H1 (cell line): ENCODE data around the gene TNFAIP8. TPM values are rescaled to one million over a fixed set of nuclear protein-coding genes. Genes with fewer than 3 reads are reported as not detected.

Experiments
- CTCF ChIA-PET: fragments of 300-600 bp; sonication (Branson Sonifier 250); formaldehyde crosslinking; loops from one replicate; lab custom pipeline; 2021; ENCODE audit not compliant: partially characterized antibody; lab: Charles Lee
- POLR2A ChIA-PET: fragments of 300-600 bp; sonication (Branson Sonifier 250); formaldehyde crosslinking; loops from one replicate; lab custom pipeline; 2021; ENCODE audit warnings: inconsistent platforms; ENCODE audit not compliant: partially characterized antibody; lab: Charles Lee
- DNase-seq, 2 experiments: peaks; one replicate each; pipeline versions ENCODE4 v3.0.0 to v3.0.0-alpha.2; 2010 to 2022; ENCODE audit warnings: low spot score in 2 of 2, low read depth in 1 of 2, mixed read lengths in 1 of 2
- FAIRE-seq: peaks from 2 replicates; lab custom pipeline; 2011; peaks lifted over from hg19 to GRCh38; lab: Jason Lieb, UNC
- H2AFZ ChIP-seq: 2 replicates; pipeline ENCODE4 v1.8.1; 2012; ENCODE audit warnings: low read length, inconsistent platforms
- H2AK5ac ChIP-seq: 2 replicates; pipeline ENCODE4 v1.6.1; 2013; ENCODE audit warnings: low read depth, low read length
- H2BK120ac ChIP-seq: replicated peaks from 2 replicates; pipeline ENCODE3; 2013; ENCODE audit warnings: low read depth, low read length, inconsistent platforms
- H2BK12ac ChIP-seq: 2 replicates; pipeline ENCODE4 v1.6.1; 2013; ENCODE audit warnings: low read depth, low read length
- H2BK15ac ChIP-seq: 2 replicates; pipeline ENCODE4 v1.6.1; 2013; ENCODE audit warnings: low read length
- H2BK20ac ChIP-seq: 2 replicates; pipeline ENCODE4 v1.6.1; 2013; ENCODE audit warnings: low read length
- H2BK5ac ChIP-seq: 2 replicates; pipeline ENCODE4 v1.6.1; 2013; ENCODE audit warnings: low read depth, low read length
- H3K14ac ChIP-seq: 2 replicates; pipeline ENCODE4 v1.6.1; 2013; ENCODE audit warnings: inconsistent platforms; ENCODE audit not compliant: insufficient read length
- H3K18ac ChIP-seq: 2 replicates; pipeline ENCODE4 v1.6.1; 2013; ENCODE audit warnings: low read length; ENCODE audit errors: extremely low read depth
- H3K23ac ChIP-seq: 2 replicates; pipeline ENCODE4 v1.6.1; 2013; ENCODE audit warnings: inconsistent platforms; ENCODE audit not compliant: insufficient read length
- H3K23me2 ChIP-seq: 2 replicates; pipeline ENCODE4 v1.6.1; 2013; ENCODE audit warnings: low read depth, low read length
- H3K27ac ChIP-seq: 2 replicates; pipeline ENCODE4 v1.6.1; 2011; ENCODE audit warnings: low read depth, low read length, inconsistent platforms
- H3K27me3 ChIP-seq, 4 experiments: replicated peaks in 1 of 4; 1 replicate in 1 of 4; 2 replicates in 3 of 4; pipeline versions ENCODE4 v1.6.1 to v1.8.1; 2011 to 2013; ENCODE audit warnings: low read length in 3 of 4, mild to moderate bottlenecking in 3 of 4, inconsistent platforms in 2 of 4, mixed read lengths in 2 of 4, moderate library complexity in 1 of 4; ENCODE audit not compliant: control insufficient read depth in 3 of 4, insufficient read depth in 3 of 4; ENCODE audit errors: extremely low read depth in 1 of 4
- H3K36me3 ChIP-seq, 4 experiments: 2 replicates each; pipeline versions ENCODE4 v1.6.1 to v1.8.1; 2011 to 2013; ENCODE audit warnings: mild to moderate bottlenecking in 4 of 4, low read length in 3 of 4, moderate library complexity in 2 of 4, control low read depth in 1 of 4, inconsistent platforms in 1 of 4; ENCODE audit not compliant: insufficient read depth in 4 of 4, control insufficient read depth in 2 of 4
- H3K4ac ChIP-seq: replicated peaks from 2 replicates; pipeline ENCODE3; 2013; ENCODE audit warnings: low read length, low read depth, mixed read lengths, inconsistent platforms; ENCODE audit not compliant: insufficient read length
- H3K4me1 ChIP-seq, 4 experiments: replicated peaks in 1 of 4; 1 replicate in 1 of 4; 2 replicates in 3 of 4; pipeline versions ENCODE4 v1.6.1 to v1.8.1; 2011 to 2013; ENCODE audit warnings: low read length in 3 of 4, inconsistent platforms in 2 of 4, mixed read lengths in 1 of 4; ENCODE audit not compliant: insufficient read depth in 4 of 4, control insufficient read depth in 3 of 4
- H3K4me2 ChIP-seq, 2 experiments: 2 replicates each; pipeline versions ENCODE4 v1.6.1 to v1.8.1; 2011 to 2013; ENCODE audit warnings: low read depth in 2 of 2, low read length in 2 of 2, control low read depth in 1 of 2, inconsistent platforms in 1 of 2, mild to moderate bottlenecking in 1 of 2; ENCODE audit not compliant: insufficient read depth in 1 of 2
- H3K4me3 ChIP-seq, 4 experiments: fragments of 200-600, 300-600 bp in 1 of 4; sonication (generic), shearing (Covaris generic), sonication (Bioruptor Twin) in 1 of 4; 2 replicates each; pipeline versions ENCODE4 v1.5.1 to v1.8.1; 2011 to 2016; ENCODE audit warnings: low read length in 4 of 4, low read depth in 3 of 4, control low read depth in 2 of 4, inconsistent platforms in 2 of 4, mild to moderate bottlenecking in 2 of 4, mixed read lengths in 1 of 4, moderate library complexity in 1 of 4; ENCODE audit not compliant: insufficient read depth in 2 of 4; ENCODE audit errors: extremely low read depth in 1 of 4
- H3K56ac ChIP-seq: replicated peaks from 2 replicates; pipeline ENCODE3; 2013; ENCODE audit warnings: low read depth, mild to moderate bottlenecking, mixed read lengths, low read length, inconsistent platforms; ENCODE audit not compliant: insufficient read length
- H3K79me1 ChIP-seq: 2 replicates; pipeline ENCODE4 v1.6.1; 2013; ENCODE audit warnings: low read depth, low read length, control low read depth
- H3K79me2 ChIP-seq, 2 experiments: 2 replicates each; pipeline versions ENCODE4 v1.6.1 to v1.8.1; 2012 to 2013; ENCODE audit warnings: low read length in 2 of 2, mild to moderate bottlenecking in 2 of 2, inconsistent platforms in 1 of 2; ENCODE audit not compliant: insufficient read depth in 2 of 2, control insufficient read depth in 1 of 2
- H3K9ac ChIP-seq, 4 experiments: replicated peaks in 1 of 4; 1 replicate in 1 of 4; 2 replicates in 3 of 4; pipeline versions ENCODE4 v1.6.1 to v1.8.1; 2011 to 2013; ENCODE audit warnings: low read depth in 3 of 4, low read length in 3 of 4, control low read depth in 2 of 4, mild to moderate bottlenecking in 2 of 4, moderate library complexity in 2 of 4, inconsistent platforms in 1 of 4; ENCODE audit errors: extremely low read depth in 1 of 4
- H3K9me3 ChIP-seq, 2 experiments: 2 replicates each; pipeline versions ENCODE4 v1.6.1 to v1.8.1; 2012 to 2013; ENCODE audit warnings: mild to moderate bottlenecking in 2 of 2, moderate library complexity in 2 of 2, control low read depth in 1 of 2, inconsistent platforms in 1 of 2, low read depth in 1 of 2, low read length in 1 of 2, mixed read lengths in 1 of 2; ENCODE audit not compliant: insufficient read depth in 2 of 2
- H4K20me1 ChIP-seq, 2 experiments: replicated peaks in 1 of 2; 2 replicates each; pipeline versions ENCODE3 to v1.8.1; 2011 to 2013; ENCODE audit warnings: inconsistent platforms in 2 of 2, low read length in 2 of 2, mild to moderate bottlenecking in 1 of 2; ENCODE audit not compliant: insufficient read depth in 2 of 2, control insufficient read depth in 1 of 2
- H4K5ac ChIP-seq: 2 replicates; pipeline ENCODE4 v1.6.1; 2013; ENCODE audit warnings: low read length, low read depth, mixed read lengths, inconsistent platforms; ENCODE audit not compliant: insufficient read length
- H4K8ac ChIP-seq: 2 replicates; pipeline ENCODE4 v1.8.0; 2013; ENCODE audit warnings: mild to moderate bottlenecking, moderate library complexity, low read length, inconsistent platforms; ENCODE audit not compliant: insufficient read depth; ENCODE audit errors: extremely low read depth
- H4K91ac ChIP-seq: replicated peaks from 2 replicates; pipeline ENCODE3; 2013; ENCODE audit warnings: low read length, mixed read lengths, inconsistent platforms; ENCODE audit not compliant: insufficient read length
- WGBS, 2 experiments: shearing (Covaris generic) in 1 of 2; methylation state at CpG; one replicate each; pipeline versions ENCODE4 v1.1.6 to v1.1.7; 2013 to 2015; ENCODE audit warnings: low lambda C conversion rate in 2 of 2, mixed read lengths in 2 of 2, inconsistent platforms in 1 of 2, low coverage in 1 of 2, missing lambda C conversion rate in 1 of 2; ENCODE audit not compliant: insufficient replicate concordance in 2 of 2, insufficient coverage in 1 of 2, insufficient read length in 1 of 2; ENCODE audit errors: extremely low coverage in 1 of 2, missing lambda C conversion rate in 1 of 2; 5-methylcytosine and 5-hydroxymethylcytosine counted together
- polyA plus RNA-seq, 7 experiments: library from polyadenylated mRNA; depleted of rRNA in 3 of 7; stranded (reverse) in 5 of 7; unstranded in 2 of 7; fragments of >200 nt in 5 of 7; fragments of 200-250 nt in 2 of 7; gene quantifications; 1 replicate in 5 of 7; 2 replicates in 1 of 7; 4 replicates in 1 of 7; pipeline versions ENCODE4 v1.2.1 to v1.2.3, GENCODE V29; 2011 to 2013; ENCODE audit warnings: missing spikeins in 2 of 7, mixed read lengths in 2 of 7
- total RNA-seq: library from RNA; stranded (reverse); fragmentation: NEBNext Ultra II Directional; extraction: Animal tissue kit (Norgen Biotek cat#: 25700); gene quantifications from 2 replicates; pipeline ENCODE4 v1.2.1, GENCODE V29; 2021

TNFAIP8 gene
- total and polyA plus RNA-seq, 2 of the 8 experiments (the other 6 are each of a cell fraction or from before 2014, with no cell fraction given), result 12.4 to 19.3 TPM

DNA sequence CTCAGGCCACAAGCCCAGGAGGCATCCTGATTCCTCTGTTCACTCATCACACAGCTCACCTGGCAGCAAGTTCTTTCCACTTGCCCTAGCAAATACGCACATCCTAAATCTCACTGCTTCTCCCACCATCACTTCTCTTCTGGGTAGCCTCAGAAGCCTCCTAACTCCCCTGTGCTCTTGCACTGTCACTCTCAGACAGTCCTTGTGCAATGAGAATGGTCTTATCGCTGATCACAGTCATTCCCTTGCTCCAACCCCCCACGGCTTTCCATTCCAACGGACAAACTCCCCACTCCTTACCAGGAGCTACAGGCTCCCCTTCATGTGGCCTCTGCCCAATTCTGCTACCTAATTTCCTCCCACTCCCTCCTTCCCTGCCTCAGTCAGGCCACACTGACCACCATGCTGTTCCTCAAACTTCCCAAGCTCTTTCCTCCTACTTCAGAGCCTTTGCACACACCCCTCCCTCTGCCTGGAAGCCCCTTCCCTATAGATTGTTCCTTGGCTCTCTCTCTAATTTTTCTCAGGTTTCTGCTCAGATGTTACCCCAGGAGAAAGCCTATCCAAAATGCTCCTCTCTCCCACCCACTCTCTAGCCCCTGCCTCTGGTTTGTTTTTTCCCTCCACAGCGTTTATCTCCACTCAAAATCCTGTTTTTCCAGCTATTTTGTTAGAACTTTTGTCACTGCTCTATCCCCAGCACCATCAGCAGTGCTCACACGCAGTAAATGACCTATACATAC, 34.1 kb upstream of the TNFAIP8 start:
- Histone ChIP-seq H4K91ac (peak overlapping the region; percentile 34), H2AK5ac (peak overlapping the region; percentile 86), H3K9me3 (no peaks in the 10 kb centered on the region), H4K5ac (no peak overlapping the region), H3K4me1 (peaks cover 0 to 10% (median 4%) of the 10 kb centered on the region in 4 experiments; a peak in 6 of 7 replicates), H3K4me2 (no peak overlapping the region), H3K56ac (no peak overlapping the region), H3K23ac (no peak overlapping the region), H3K14ac (no peak overlapping the region), H2BK15ac (peak overlapping the region; percentile 29; the same call in 1 of the 2 replicates), H4K20me1 (no peaks in the 10 kb centered on the region), H3K9ac (no peak overlapping the region), H2BK5ac (peak overlapping the region; percentile 88; the same call in 1 of the 2 replicates), H3K23me2 (peaks cover 3% of the 10 kb centered on the region; the same call in 1 of the 2 replicates), H2AFZ (no peak overlapping the region), H3K79me2 (peaks cover 3 to 8% of the 10 kb centered on the region in 2 experiments; a peak in 1 of 4 replicates), H2BK120ac (no peak overlapping the region), H4K8ac (no peak overlapping the region), H2BK20ac (0 out of 2 replicates have a peak overlapping the region, but pooled peaks have one; percentile 48), H3K36me3 (no peaks in the 10 kb centered on the region), H3K18ac (no peak overlapping the region; the same call in 1 of the 2 replicates), H3K27me3 (no peaks in the 10 kb centered on the region), H3K79me1 (no peaks in the 10 kb centered on the region; the same call in 1 of the 2 replicates), H3K4ac (no peak overlapping the region), H2BK12ac (peak overlapping the region; percentile 92; the same call in 1 of the 2 replicates), H3K27ac (no peak overlapping the region), H3K4me3 (no peak overlapping the region)
- POLR2A ChIA-PET, result interaction anchor here (1.5 kb wide), 1 partner anchor 54 kb away, joined by 4 read pairs; no protein-coding TSS in a partner anchor
- FAIRE-seq, result no peak
- CTCF ChIA-PET, result interaction anchor here (0.8 to 1.4 kb wide), 3 partner anchors 14 to 90 kb away, joined by 3 to 6 read pairs (median 3); no protein-coding TSS in a partner anchor
- no peak for DNase-seq
- 88% methylated on average over 6 of the region's 6 CpGs; no CpG with 5 or more reads in 1 of the 2 experiments for WGBS, 2 experiments
